Astrocyte (in vitro differentiated cells and primary cell): Measurements from ENCODE around the gene BMPER. TPM values are rescaled to one million over a fixed set of nuclear protein-coding genes. Genes with fewer than 3 reads are reported as not detected.

ENCODE experiments used
- DNase-seq: peaks from one replicate; pipeline ENCODE4 v3.0.0-alpha.2; 2010; ENCODE audit warnings: low read depth
- FAIRE-seq: peaks from 2 replicates; lab custom pipeline; 2011; peaks lifted over from hg19 to GRCh38; lab: Jason Lieb, UNC
- H2AFZ ChIP-seq: 2 replicates; pipeline ENCODE4 v1.6.0; 2012; ENCODE audit warnings: low read depth, low read length, inconsistent platforms
- H3K27ac ChIP-seq: 2 replicates; pipeline ENCODE4 v1.5.1; 2011; ENCODE audit warnings: low read depth, low read length, inconsistent platforms
- H3K27me3 ChIP-seq: 2 replicates; pipeline ENCODE4 v1.6.0; 2011; ENCODE audit warnings: low read length, inconsistent platforms; ENCODE audit not compliant: insufficient read depth
- H3K36me3 ChIP-seq: 2 replicates; pipeline ENCODE4 v1.5.1; 2011; ENCODE audit warnings: low read length, inconsistent platforms; ENCODE audit not compliant: insufficient read depth
- H3K4me1 ChIP-seq: 2 replicates; pipeline ENCODE4 v1.5.1; 2011; ENCODE audit warnings: low read length, inconsistent platforms; ENCODE audit not compliant: insufficient read depth
- H3K4me2 ChIP-seq: 2 replicates; pipeline ENCODE4 v1.6.0; 2012; ENCODE audit warnings: low read length, inconsistent platforms
- H3K4me3 ChIP-seq: 2 replicates; pipeline ENCODE4 v1.5.1; 2011; ENCODE audit warnings: low read depth, mild to moderate bottlenecking, low read length, inconsistent platforms; ENCODE audit not compliant: insufficient read depth
- H3K79me2 ChIP-seq: 2 replicates; pipeline ENCODE4 v1.6.0; 2012; ENCODE audit warnings: mild to moderate bottlenecking, low read length, inconsistent platforms; ENCODE audit not compliant: insufficient read depth
- H3K9ac ChIP-seq: 2 replicates; pipeline ENCODE4 v1.6.0; 2012; ENCODE audit warnings: mild to moderate bottlenecking, low read length, inconsistent platforms
- H3K9me3 ChIP-seq: 2 replicates; pipeline ENCODE4 v1.5.1; 2012; ENCODE audit warnings: low read depth, mild to moderate bottlenecking, low read length, inconsistent platforms; ENCODE audit not compliant: insufficient read depth
- H4K20me1 ChIP-seq: 2 replicates; pipeline ENCODE4 v1.6.0; 2012; ENCODE audit warnings: low read length, inconsistent platforms; ENCODE audit not compliant: insufficient read depth
- H3K27ac Mint-ChIP-seq: one replicate; pipeline ENCODE4 v1.8.0; 2021; ENCODE audit warnings: mild to moderate bottlenecking, mixed read lengths; ENCODE audit not compliant: unreplicated experiment
- H3K27me3 Mint-ChIP-seq: one replicate; pipeline ENCODE4 v1.8.0; 2021; ENCODE audit warnings: low read depth, mixed read lengths; ENCODE audit not compliant: unreplicated experiment
- H3K36me3 Mint-ChIP-seq: one replicate; pipeline ENCODE4 v1.8.0; 2021; ENCODE audit warnings: low read depth, mixed read lengths; ENCODE audit not compliant: unreplicated experiment
- H3K4me1 Mint-ChIP-seq: one replicate; pipeline ENCODE4 v1.8.0; 2021; ENCODE audit warnings: low read depth, mixed read lengths; ENCODE audit not compliant: unreplicated experiment
- H3K4me3 Mint-ChIP-seq: one replicate; pipeline ENCODE4 v1.8.0; 2021; ENCODE audit warnings: mild to moderate bottlenecking, moderate library complexity, mixed read lengths; ENCODE audit not compliant: unreplicated experiment
- H3K9me3 Mint-ChIP-seq: one replicate; pipeline ENCODE4 v1.8.0; 2021; ENCODE audit warnings: mild to moderate bottlenecking, mixed read lengths; ENCODE audit not compliant: unreplicated experiment
- CTCF ChIP-seq: IDR thresholded peaks from 2 replicates; pipeline ENCODE4 v1.5.1; 2011; ENCODE audit warnings: low read depth, mild to moderate bottlenecking, inconsistent platforms, low read length, moderate library complexity; ENCODE audit not compliant: insufficient read depth
- EZH2 ChIP-seq: IDR thresholded peaks from 2 replicates; pipeline ENCODE4 v1.6.1; 2012; ENCODE audit warnings: mild to moderate bottlenecking, low read length, inconsistent platforms; ENCODE audit not compliant: insufficient read depth
- total RNA-seq: library from RNA; stranded (reverse); gene quantifications from 2 replicates; pipeline ENCODE4 v1.2.1, GENCODE V29; 2021

The BMPER gene
- total RNA-seq, 1 donor from 2014 or later: 4.4 TPM

GRCh38 chr7:33982425-33982786 is 77.1 kb downstream of the BMPER start:
- FAIRE-seq: no peak
- no peaks in the 10 kb centered on the region for H3K27me3 Mint-ChIP-seq

GRCh38 chr7:33986451-33986850 is 81.1 kb downstream of the BMPER start:
- no peak overlapping the region for H3K4me3 Mint-ChIP-seq
- TF ChIP-seq CTCF: no peak
- TF ChIP-seq EZH2: no peak
- peak overlapping the region; percentile 72 for H3K27ac Mint-ChIP-seq
- DNase-seq (no peak), FAIRE-seq (peak; percentile 5)
- peaks cover 27% of the 10 kb centered on the region for H3K4me1 Mint-ChIP-seq
- Histone ChIP-seq H4K20me1 (no peaks in the 10 kb centered on the region), H3K4me3 (no peak overlapping the region), H2AFZ (no peak overlapping the region), H3K27ac (peak overlapping the region; percentile 89), H3K79me2 (no peaks in the 10 kb centered on the region), H3K4me1 (peaks cover 30% of the 10 kb centered on the region), H3K4me2 (peak overlapping the region; percentile 63), H3K9me3 (no peaks in the 10 kb centered on the region), H3K27me3 (no peaks in the 10 kb centered on the region), H3K36me3 (no peaks in the 10 kb centered on the region), H3K9ac (peak overlapping the region; percentile 50)
- no peaks in the 10 kb centered on the region for H3K9me3 Mint-ChIP-seq
- no peaks in the 10 kb centered on the region for H3K27me3 Mint-ChIP-seq
- H3K36me3 Mint-ChIP-seq: no peaks in the 10 kb centered on the region

More at GRCh38 chr7:33982425-33982786, 77.1 kb downstream of the BMPER start:
- Mint-ChIP-seq H3K9me3 (peaks cover 3% of the 10 kb centered on the region), H3K27ac (no peak overlapping the region), H3K36me3 (no peaks in the 10 kb centered on the region), H3K4me3 (no peak overlapping the region), H3K4me1 (peaks cover 47% of the 10 kb centered on the region)
- Histone ChIP-seq H3K79me2 (no peaks in the 10 kb centered on the region), H3K9ac (no peak overlapping the region), H3K4me2 (no peak overlapping the region), H3K36me3 (no peaks in the 10 kb centered on the region), H3K9me3 (no peaks in the 10 kb centered on the region), H4K20me1 (no peaks in the 10 kb centered on the region), H3K4me3 (no peak overlapping the region), H2AFZ (no peak overlapping the region), H3K27me3 (no peaks in the 10 kb centered on the region), H3K4me1 (peaks cover 44% of the 10 kb centered on the region), H3K27ac (peak overlapping the region; percentile 82)
- peak; percentile 63 for DNase-seq
- peak; percentile 40 for TF ChIP-seq CTCF
- TF ChIP-seq EZH2: no peak
